HG02840 (cell line): ENCODE results near the gene SLC35D2.
"Not testable (repeated sequence)": the region's sequence is repeated elsewhere in the genome, so short reads cannot be mapped to it uniquely, and the experiment has no call there.

ENCODE experiments used
- ATAC-seq: cut with Tn5 transposase; IDR thresholded peaks from one replicate; pipeline ENCODE4 v1.9.1; 2021; ENCODE audit warnings: mild to moderate bottlenecking, moderate library complexity, moderate number of reproducible peaks; ENCODE audit not compliant: unreplicated experiment, low FRiP score

SLC35D2 gene

GRCh38 chr9:96400132-96400910 lies 16.8 kb upstream of the SLC35D2 start:
- no peak for ATAC-seq

DNA sequence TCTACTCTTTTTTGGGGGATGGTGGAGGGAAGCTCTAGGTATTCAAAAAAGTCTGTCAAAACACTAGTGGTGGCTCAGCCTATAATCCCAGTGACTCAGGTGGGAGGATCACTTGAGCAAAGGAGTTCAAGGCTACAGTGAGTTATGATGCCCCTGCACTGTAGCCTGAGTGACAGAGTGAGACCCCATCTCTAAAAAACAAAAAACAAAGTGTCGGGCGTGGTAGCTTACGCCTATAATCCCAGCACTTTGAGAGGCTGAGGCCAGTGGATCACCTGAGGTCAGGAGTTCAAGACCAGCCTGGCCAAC lies 15.8 kb upstream of the SLC35D2 start:
- no peak for ATAC-seq

- ATAC-seq = no peak
These were observed 15.2 kb upstream of the SLC35D2 start for GRCh38 chr9:96398582-96399324.

GRCh38 chr9:96395964-96396363 lies 12.5 kb upstream of the SLC35D2 start:
- ATAC-seq = no peak

DNA sequence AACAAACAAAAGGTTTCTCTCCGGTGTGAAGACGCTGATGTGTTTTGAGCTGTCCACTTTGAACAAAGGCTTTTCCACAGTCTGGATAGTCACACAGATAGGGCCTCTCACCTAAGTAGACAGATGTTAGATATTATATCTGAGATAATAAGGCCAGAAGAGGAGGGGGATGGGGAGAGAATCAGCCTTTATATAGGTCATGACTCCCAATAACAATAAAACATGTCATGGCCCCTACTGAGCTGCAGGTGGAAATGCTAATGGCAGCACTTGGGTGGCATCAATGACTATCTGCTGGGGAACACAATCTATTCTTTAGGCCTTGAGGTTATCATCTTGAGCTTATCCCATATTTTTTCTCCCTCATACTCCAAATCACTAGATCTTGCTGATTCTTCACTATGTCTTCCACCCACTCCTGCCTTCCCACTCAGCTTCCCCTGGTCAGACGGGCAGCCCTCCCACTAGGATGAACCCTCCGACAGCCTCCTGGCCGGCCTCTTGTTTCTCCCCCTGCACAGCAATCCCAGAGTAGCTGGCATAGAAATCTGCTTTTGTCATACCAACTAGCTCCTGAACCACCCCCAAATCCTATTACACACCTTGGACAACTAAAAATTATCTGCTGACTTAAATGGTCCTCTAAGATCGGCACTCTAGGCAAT lies 11.5 kb upstream of the SLC35D2 start:
- no peak for ATAC-seq

DNA sequence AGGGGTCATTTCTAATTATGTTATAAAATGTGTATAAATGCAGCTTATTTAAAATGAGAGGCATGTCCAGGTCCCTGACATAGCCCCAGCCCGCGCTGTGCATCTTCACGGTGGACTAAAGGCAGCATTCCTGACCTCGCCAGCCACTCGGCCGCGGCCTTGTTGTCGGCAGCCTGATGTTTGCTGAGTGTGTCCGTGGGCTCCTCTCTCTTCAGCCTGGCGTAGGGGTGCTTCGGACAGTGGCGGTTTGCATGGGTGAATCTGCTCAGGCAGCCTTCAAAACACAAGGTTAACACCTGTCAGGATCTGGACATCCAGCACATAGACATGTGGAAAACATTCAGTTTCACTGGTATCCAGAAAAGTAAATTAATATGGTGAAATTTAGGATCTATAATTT lies 8.8 kb upstream of the SLC35D2 start:
- ATAC-seq = no peak

DNA sequence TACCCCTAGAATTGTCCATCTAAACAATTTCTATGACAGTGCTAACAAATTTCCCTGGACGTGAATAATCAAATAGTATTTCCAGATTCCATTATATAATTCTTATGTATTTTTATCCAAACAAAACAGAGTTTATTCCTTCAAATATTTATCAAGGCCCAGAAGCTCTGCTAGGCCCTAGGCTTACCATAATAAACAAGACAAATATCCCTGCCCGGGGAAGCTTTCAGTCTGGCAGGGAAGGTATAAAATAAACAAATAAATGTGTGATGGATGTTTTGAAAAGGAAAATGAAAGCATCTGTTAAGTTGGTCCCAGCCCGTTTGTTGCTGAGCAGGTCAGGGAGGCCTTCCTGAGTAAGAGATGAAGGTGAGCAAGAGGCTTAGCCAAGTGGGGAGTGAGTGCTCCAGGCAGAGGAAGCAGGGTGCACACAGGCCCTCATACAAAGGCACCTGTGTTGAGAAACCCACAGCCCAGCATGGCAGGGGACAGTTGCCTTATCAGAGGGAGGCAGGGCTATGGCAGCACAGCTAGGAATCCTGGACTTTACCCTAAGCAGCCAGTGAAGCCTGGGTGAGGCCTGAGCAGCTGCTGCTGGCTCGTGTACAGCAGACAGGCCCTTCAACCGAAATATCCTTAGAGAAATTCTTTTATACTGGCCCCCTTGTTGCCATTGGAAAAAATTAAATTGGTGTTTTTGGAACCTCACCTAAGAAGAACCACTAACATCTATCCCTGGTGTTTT lies 7.7 kb upstream of the SLC35D2 start:
- no peak for ATAC-seq

- no peak for ATAC-seq
These were observed 4.6 kb upstream of the SLC35D2 start for GRCh38 chr9:96388144-96388543.

DNA sequence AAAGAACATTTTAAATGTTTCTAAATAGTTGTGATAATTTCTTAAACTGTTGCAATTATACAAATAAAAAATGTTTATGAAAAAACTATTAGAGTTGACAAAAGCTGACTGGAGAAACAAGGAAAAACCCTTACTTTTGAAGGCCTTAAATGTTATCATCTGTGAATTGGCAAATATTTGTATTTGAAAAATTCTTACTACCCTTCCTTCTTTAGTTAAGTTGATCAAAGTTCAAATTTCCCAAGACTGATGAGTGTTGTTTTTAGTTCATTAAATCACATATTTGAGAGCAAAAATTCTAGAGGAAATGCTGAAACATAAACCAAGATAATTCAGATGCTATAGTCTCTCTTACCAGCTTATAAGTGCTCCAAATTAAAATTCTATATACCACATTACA lies 2.6 kb upstream of the SLC35D2 start:
- ATAC-seq = no peak

- no peak for ATAC-seq
These were observed 709 bp downstream of the SLC35D2 start for GRCh38 chr9:96382839-96383164.

DNA sequence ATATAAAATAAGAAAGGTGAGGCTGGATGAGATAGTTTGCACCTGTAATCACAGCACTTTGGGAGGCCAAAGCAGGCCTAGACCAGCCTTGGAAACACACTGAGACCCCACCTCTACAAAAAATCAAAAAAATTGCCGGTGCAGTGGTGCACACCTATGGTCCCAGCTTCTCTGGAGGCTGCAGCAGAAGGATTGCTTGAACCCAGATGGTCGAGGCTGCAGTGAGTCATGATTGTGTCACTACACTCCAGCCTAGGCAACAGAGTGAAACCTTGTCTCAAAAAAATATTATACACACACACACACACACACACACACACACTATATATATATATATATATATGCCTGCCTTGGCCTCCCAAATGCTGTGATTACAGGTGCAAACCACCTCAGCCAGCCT lies 1.3 kb downstream of the SLC35D2 start:
- no peak for ATAC-seq

GRCh38 chr9:96381696-96382095 lies 1.8 kb downstream of the SLC35D2 start:
- ATAC-seq = no peak

DNA sequence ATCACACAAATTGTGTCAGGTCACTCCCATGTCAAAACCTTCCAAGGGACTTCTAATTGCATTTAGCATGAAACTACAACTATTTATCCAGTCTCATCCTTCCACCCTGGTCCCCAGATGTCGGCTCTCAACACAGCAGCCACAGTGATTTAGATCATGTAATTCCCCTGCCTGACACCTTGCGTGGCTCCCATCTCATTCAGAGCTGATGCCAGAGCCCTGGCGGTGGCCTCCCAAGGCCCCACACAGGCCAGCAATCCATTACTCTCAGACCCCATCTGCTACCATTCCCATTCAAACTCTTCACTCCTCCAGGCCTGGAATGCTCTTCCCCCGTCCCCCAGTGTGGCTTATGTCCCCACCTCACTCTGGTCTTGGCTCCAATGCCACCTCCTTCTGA lies 2.4 kb downstream of the SLC35D2 start:
- no peak for ATAC-seq

GRCh38 chr9:96379461-96379860 lies 4.0 kb downstream of the SLC35D2 start:
- ATAC-seq = no peak

GRCh38 chr9:96378187-96378586 lies 5.3 kb downstream of the SLC35D2 start:
- no peak for ATAC-seq

DNA sequence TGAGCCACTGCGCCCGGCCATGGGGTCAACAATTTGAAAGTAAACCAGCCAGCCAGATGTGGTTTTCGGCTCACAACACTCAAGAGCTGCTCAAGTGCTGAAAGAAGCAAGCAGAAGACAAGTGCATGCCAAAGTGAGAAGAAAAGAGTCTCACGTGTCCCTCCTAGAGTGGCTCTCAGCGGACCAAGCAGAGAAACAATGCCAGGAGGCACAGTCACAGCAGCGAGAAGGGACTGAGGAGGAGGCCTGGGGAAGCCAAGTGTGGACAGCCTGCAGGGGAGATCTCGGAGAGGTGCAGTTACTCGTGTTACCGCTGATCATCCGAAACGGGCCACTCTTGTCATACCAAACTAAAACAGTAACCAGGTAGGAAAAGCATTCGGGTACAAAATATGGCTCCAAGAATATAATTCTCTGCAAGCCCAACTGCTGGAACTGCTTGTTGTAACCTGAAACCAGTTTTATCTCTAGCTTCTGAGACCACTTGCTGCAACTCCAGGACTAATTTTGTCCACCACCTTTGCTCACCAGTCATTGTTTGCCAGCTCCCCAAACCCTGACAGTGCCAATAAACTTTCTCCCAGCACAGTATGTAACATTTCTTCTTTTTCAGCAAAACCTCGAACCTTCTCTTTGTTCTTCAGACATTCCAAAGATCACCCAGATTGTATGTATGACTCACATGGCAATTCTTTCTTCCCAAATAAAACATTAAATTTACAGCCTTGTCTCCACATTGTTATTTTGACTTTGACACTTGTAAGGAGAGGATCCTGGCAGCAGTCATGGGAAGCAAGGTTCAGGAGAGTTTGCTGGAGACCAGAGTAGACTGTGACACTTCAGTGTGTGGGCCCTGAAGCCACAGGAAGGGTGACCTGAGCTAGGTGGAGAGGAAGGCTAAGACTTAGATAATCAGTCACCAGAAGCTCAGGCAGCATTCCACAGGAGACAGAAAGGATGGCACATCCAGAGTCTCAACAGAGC lies 6.3 kb downstream of the SLC35D2 start:
- no peak for ATAC-seq

- not testable (repeated sequence) for ATAC-seq
These were observed 8.0 kb downstream of the SLC35D2 start for GRCh38 chr9:96375507-96375906.

DNA sequence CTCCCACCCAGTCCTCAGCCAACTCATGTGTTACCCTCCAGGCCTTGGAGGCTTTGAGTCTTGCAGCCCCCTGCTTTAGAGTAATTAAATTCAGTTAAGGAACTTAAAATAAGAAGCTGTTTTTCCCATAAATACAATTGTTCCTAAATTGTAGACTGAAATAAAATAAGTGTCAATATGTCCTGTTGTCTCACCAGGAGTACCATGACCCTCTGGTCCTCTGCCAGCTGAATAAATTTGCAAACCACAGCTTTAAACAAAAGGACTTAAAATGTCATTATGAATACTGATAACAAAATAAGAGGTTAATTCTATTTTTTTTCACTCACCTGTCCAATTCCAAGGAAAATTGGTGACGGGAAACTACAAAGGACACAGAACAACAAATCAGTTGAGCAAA lies 15.6 kb downstream of the SLC35D2 start:
- ATAC-seq = no peak

DNA sequence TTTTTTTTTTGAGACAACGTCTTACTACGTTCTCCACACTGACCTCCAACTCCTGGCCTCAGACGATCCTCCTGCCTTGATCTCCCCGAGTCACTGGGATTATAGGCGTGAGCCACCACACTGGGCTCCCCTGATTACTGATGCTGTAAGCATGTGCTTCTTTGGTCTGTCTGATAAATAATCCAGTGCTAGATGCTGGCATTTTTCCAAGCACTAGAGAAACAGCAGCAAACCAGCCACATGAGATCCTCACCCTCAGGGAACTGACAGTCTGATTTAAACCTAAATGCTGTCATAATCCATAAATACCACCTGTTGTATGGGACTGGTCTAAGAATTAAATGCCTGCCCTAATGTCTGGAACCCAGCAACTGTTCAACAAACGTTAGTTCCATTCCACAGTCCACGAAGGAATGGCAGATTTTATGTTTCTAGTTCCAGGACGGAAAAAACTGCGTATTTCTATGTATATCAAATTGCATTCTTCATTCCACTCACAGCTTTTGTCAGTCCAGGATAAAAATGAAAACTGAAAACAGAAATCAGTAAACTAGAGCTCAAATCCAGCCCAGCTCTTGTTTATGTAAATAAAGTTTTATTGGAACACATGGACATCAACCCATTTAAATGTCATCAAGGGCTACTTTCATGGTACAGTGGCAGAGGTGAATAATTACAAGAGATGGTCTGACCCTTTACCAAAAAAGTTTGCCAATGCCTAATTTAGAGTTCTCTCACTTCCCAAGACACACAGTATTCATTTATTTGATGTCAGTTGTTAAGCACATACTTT lies 20.1 kb downstream of the SLC35D2 start:
- ATAC-seq = no peak
